GM21390 (cell line): ENCODE measurements around the gene EARS2.
"Not testable (repeated sequence)": the region's sequence is repeated elsewhere in the genome, so short reads cannot be mapped to it uniquely, and the experiment has no call there.

Source experiments
- ATAC-seq: cut with Tn5 transposase; IDR thresholded peaks from one replicate; pipeline ENCODE4 v1.9.1; 2021; ENCODE audit not compliant: unreplicated experiment

The EARS2 gene

GRCh38 chr16:23484510-23485256, 72.5 kb downstream of the EARS2 start:
- ATAC-seq: no peak

- ATAC-seq: not testable (repeated sequence)
Observed at GRCh38 chr16:23483492-23483891, 73.7 kb downstream of the EARS2 start.

- no peak for ATAC-seq
Observed at GRCh38 chr16:23482778-23483177, 74.4 kb downstream of the EARS2 start.

- no peak for ATAC-seq
Observed at GRCh38 chr16:23480257-23480656, 76.9 kb downstream of the EARS2 start.

- ATAC-seq: no peak
Observed at GRCh38 chr16:23479138-23479537, 78.0 kb downstream of the EARS2 start.

GRCh38 chr16:23478566-23478965, 78.6 kb downstream of the EARS2 start:
- no peak for ATAC-seq

- no peak for ATAC-seq
Observed at GRCh38 chr16:23476289-23476688, 80.9 kb downstream of the EARS2 start.
